ENCODE data around the gene TSPAN18. TPM values are rescaled to one million over a fixed set of nuclear protein-coding genes. Genes with fewer than 3 reads are reported as not detected.

The TSPAN18 gene
- total and polyA plus RNA-seq, 9 donors: 2.1 to 35.3 (median 14.4) TPM

DNA sequence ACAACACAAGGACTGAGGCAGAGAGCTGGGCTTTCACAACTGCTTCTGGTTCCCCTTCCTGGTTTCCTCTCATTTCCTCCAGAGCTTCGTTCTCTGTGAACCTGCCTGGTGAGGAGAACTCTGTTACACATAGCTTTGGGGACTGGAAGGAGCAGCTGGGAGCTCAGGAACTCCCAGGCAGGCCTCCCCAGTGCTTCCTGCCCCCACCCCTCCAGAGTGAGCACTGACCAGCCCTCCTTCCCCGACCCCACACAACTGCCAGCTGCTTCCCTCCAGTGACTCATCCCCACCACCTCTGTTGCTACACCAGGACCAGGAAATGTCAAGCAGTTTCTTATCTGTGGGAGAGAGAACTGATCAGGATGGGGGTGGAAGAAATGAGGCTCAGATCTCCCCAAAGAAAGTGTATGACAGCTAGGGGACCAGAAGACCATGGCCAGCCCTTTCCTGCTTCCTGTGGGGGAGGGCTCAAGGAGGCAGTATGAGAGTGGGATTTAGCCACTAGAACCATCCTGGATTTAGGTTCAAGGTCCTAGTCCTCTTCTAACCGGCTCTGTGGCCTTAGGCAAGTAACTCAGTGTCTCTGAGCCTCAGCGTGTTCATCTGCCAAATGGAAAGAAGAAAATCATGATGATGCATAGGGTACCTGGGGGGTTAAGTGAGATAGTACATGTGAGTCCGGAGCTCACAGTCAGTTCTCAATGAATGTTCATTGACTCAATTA, 228.4 kb downstream of the TSPAN18 start:
- Histone ChIP-seq H3K36me3 (no peaks in the 10 kb centered on the region), H3K27ac (no peak overlapping the region), H3K9me3 (no peaks in the 10 kb centered on the region), H3K27me3 (no peaks in the 10 kb centered on the region), H3K4me3 (no peak overlapping the region), H3K4me1 (ENCODE audit: insufficient read depth) (no peaks in the 10 kb centered on the region)
- peak in 4 of 5 donors; percentile 35 to 57 (median 48) for DNase-seq
- TF ChIP-seq, protein P1, sequence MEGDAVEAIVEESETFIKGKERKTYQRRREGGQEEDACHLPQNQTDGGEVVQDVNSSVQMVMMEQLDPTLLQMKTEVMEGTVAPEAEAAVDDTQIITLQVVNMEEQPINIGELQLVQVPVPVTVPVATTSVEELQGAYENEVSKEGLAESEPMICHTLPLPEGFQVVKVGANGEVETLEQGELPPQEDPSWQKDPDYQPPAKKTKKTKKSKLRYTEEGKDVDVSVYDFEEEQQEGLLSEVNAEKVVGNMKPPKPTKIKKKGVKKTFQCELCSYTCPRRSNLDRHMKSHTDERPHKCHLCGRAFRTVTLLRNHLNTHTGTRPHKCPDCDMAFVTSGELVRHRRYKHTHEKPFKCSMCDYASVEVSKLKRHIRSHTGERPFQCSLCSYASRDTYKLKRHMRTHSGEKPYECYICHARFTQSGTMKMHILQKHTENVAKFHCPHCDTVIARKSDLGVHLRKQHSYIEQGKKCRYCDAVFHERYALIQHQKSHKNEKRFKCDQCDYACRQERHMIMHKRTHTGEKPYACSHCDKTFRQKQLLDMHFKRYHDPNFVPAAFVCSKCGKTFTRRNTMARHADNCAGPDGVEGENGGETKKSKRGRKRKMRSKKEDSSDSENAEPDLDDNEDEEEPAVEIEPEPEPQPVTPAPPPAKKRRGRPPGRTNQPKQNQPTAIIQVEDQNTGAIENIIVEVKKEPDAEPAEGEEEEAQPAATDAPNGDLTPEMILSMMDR (IDR thresholded peaks at IDR 0.05): no peak
- TF ChIP-seq EP300 (IDR thresholded peaks at IDR 0.05): no peak
- no peak for TF ChIP-seq POLR2A (IDR thresholded peaks at IDR 0.05)
- 39 to 47% (median 44%) methylated on average over 5 of the region's 5 CpGs for WGBS, 3 donors
- intact Hi-C loops (cut with DNase I): no loop called here

DNA sequence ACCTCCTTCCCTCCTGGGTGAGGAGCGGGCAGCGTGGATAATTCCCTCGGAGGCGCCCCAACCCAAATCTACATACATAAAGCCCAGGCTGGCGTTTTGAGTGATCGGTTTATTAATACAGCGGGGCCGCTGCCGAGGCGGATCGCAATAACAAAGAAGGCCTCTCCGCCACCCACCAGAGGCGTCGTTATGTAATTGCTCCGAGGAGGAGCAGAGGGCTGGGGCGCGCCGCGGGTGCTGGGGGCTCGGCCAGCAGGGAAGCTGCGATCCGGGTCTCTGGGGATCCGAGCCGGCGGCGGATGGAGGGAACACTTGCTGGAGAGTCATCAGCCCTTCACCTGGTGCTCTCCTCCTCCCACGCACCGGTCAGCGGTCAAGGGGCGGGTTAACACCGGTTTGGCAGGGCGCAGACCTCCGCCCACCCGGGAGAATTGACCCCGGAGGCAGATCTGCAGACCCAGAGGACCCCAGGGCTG, 230.3 kb downstream of the TSPAN18 start:
- WGBS, 3 donors: 14 to 18% (median 17%) methylated on average over 35 of the region's 35 CpGs
- TF ChIP-seq, protein P1 (IDR thresholded peaks at IDR 0.05): no peak
- TF ChIP-seq EP300 (IDR thresholded peaks at IDR 0.05) (no peak), POLR2A (IDR thresholded peaks at IDR 0.05) (no peak)
- Histone ChIP-seq H3K9me3 (no peaks in the 10 kb centered on the region), H3K4me1 (ENCODE audit: insufficient read depth) (no peaks in the 10 kb centered on the region), H3K36me3 (no peaks in the 10 kb centered on the region), H3K27ac (no peak overlapping the region), H3K27me3 (no peaks in the 10 kb centered on the region), H3K4me3 (no peak overlapping the region)
- peak in 4 of 5 donors; percentile 19 to 51 (median 33) for DNase-seq
- intact Hi-C loops (cut with DNase I): no loop called here

DNA sequence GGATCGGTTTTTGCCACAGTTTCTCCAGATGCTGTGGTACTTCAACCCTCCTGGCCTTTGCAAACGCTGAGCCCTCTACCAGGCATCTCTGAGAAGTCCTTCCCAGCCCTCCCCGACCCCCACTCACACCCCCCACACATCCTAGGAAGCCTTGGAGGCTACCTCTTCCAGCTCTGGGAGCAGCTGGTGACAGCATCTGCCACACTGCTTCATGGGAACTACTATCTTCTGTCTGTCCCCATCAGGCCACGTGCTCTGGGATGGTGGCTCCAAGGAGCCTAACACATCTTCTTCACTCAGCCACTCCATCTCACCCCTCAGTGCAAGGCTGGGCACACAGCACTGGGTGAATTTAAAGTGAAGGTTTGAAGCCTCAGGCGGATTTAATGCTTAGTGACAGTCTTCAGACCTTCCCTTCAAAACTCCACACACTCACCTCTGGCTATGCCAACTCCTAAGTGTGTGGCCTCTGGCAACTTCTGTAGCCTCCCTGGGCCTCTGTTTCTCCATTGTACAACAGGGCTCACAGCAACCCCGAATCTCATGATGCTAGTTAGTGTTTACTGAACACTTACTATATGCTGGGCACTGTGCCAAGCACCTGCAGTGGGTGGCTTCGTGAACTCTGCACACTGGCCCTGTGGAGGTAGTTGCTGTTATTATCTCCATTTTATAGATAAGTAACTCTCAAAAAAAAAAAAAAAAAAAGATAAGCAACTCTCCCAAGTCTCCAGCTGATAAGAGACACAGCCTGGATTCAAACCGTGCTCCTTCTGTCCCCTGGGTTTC, 231.2 kb downstream of the TSPAN18 start:
- Histone ChIP-seq H3K4me1 (ENCODE audit: insufficient read depth) (no peaks in the 10 kb centered on the region), H3K9me3 (no peaks in the 10 kb centered on the region), H3K36me3 (no peaks in the 10 kb centered on the region), H3K27ac (no peak overlapping the region), H3K27me3 (no peaks in the 10 kb centered on the region), H3K4me3 (no peak overlapping the region)
- WGBS, 3 donors: 65 to 73% (median 69%) methylated on average over 8 of the region's 8 CpGs
- DNase-seq: no peak
- intact Hi-C loops (cut with DNase I): no loop called here
- TF ChIP-seq EP300 (IDR thresholded peaks at IDR 0.05): no peak
- TF ChIP-seq, protein P1 (IDR thresholded peaks at IDR 0.05): no peak
- TF ChIP-seq POLR2A (IDR thresholded peaks at IDR 0.05): no peak

DNA sequence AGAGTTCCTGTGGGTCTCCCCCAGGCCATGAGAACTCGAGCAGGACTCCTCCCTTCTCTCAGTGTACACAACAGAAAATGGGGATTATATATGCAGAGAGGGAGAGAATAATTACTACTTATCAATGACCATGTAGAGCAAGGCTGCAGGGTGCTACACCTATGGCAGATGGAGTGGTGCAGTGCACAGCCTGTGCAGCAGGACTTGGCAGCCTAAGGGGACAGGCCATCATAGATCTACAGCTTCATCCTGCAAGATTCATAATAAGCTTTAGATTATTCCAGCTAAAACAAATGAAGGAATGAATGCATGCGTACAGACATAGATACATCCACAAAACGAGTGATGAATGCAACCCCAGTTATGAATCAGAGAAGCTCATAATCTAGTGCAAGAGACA, 232.3 kb downstream of the TSPAN18 start:
- no peaks in the 10 kb centered on the region for H3K27me3 ChIP-seq
- no peaks in the 10 kb centered on the region for H3K9me3 ChIP-seq
- intact Hi-C loops (cut with DNase I): no loop called here
- H3K36me3 ChIP-seq: no peaks in the 10 kb centered on the region
- no peak for TF ChIP-seq EP300 (IDR thresholded peaks at IDR 0.05)
- TF ChIP-seq, protein P1 (IDR thresholded peaks at IDR 0.05): no peak
- no peak for TF ChIP-seq POLR2A (IDR thresholded peaks at IDR 0.05)
- H3K4me1 ChIP-seq (ENCODE audit: insufficient read depth): no peaks in the 10 kb centered on the region
- H3K4me3 ChIP-seq: no peak overlapping the region
- no peak for DNase-seq
- 84 to 86% (median 85%) methylated on average over 3 of the region's 3 CpGs for WGBS, 3 donors
- H3K27ac ChIP-seq: no peak overlapping the region

All from ovary (tissue), 9 donors.